Erythroblast (primary cell): Measurements from ENCODE around the gene SPAG16.

Experiments used
- GATA1 ChIP-seq: IDR thresholded peaks from 2 replicates; pipeline ENCODE4 v1.6.1; 2011; ENCODE audit warnings: low read depth, mild to moderate bottlenecking, control low read depth, low read length, moderate library complexity
- POLR2A ChIP-seq: IDR thresholded peaks from 2 replicates; pipeline ENCODE4 v1.6.1; 2011; ENCODE audit warnings: mild to moderate bottlenecking, low read length

- no peak for TF ChIP-seq POLR2A
- TF ChIP-seq GATA1, result no peak
Observed at GRCh38 chr2:214192711-214193110, 908.4 kb downstream of the SPAG16 start.
